Measurements from ENCODE around the gene PRPF19. TPM values are rescaled to one million over a fixed set of nuclear protein-coding genes. Genes with fewer than 3 reads are reported as not detected.
A peak's percentile ranks its signal among the peaks of the same experiment; 100 is the strongest.

PRPF19 gene
- total and polyA plus RNA-seq, 2 of the 13 experiments (the other 11 are each of a cell fraction or from before 2014, with no cell fraction given) = 27.4 to 91.1 TPM

DNA sequence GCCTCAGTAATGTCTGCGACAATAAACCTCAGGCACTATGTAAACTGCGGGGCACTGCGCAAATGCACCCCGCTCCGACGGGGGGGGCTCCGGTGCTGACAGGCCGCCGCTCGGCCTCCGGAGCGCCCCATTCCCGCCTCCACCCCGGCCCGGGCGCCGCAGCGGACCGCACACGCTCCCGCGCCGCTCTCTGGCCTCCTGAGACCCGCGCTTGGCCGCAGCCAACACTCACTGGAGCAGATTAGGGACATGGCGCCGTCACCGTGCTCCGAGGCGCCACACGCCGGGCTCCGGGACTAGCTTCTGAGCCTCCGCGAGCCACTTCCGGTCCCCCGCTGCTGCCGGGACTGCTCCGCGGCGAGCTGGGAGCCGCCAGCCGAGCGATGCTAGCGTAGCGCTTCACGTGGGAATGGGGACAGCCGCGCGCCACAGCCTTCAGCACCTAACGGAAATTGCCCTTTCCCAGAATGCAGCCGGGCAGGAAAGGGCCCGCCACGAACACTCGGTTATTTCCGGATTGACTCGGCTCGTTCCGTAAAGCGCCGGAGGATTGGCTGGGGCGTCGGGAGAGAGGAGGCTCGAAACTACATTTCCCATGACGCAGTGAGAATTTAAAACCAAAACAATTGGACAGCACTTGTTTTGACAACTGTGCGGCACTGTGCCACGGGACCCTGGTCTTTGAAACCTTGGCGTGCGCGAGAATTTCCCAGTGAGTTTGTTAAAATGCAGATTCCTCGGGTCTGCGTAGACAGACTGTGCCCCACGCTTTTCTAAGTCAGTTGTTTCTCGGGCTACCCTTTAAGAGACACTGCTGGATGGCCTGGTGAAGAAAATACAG lies at the start of gene PRPF19 (continued):
- no peak for TF ChIP-seq ATM (IDR thresholded peaks at IDR 0.05; ENCODE audit: borderline replicate concordance)
- TF ChIP-seq ZNF7 (CRISPR knock-in tag; IDR thresholded peaks at IDR 0.05) = no peak
- no peak for TF ChIP-seq ZNF33A (CRISPR knock-in tag; IDR thresholded peaks at IDR 0.05; ENCODE audit: borderline replicate concordance)
- peak; percentile 62; the same call in 1 of the 2 replicates for TF ChIP-seq ELF4 (CRISPR knock-in tag; IDR thresholded peaks at IDR 0.05; ENCODE audit: borderline replicate concordance)
- no peak for TF ChIP-seq ZFP37 (CRISPR knock-in tag; IDR thresholded peaks at IDR 0.05; ENCODE audit: borderline replicate concordance)
- no peak for TF ChIP-seq MIER3 (CRISPR knock-in tag; IDR thresholded peaks at IDR 0.05; ENCODE audit: borderline replicate concordance)
- no peak for TF ChIP-seq SMARCC2 (IDR thresholded peaks at IDR 0.05)
- no peak for TF ChIP-seq CREB3 (CRISPR knock-in tag; IDR thresholded peaks at IDR 0.05)
- TF ChIP-seq POGZ (CRISPR knock-in tag; IDR thresholded peaks at IDR 0.05) = no peak
- TF ChIP-seq TFAP4 (IDR thresholded peaks at IDR 0.05; ENCODE audit: borderline replicate concordance, low read depth) = peak; percentile 58; the same call in 1 of the 2 replicates
- no peak for TF ChIP-seq ZNF207 (IDR thresholded peaks at IDR 0.05; ENCODE audit: borderline replicate concordance)
- TF ChIP-seq ZNF709 (CRISPR knock-in tag; IDR thresholded peaks at IDR 0.05) = 0 out of 2 replicates have a peak, but pooled peaks have one; percentile 53
- peak; percentile 89; the same call in 1 of the 2 replicates for TF ChIP-seq DR1 (CRISPR knock-in tag; IDR thresholded peaks at IDR 0.05)
- TF ChIP-seq, protein P1, sequence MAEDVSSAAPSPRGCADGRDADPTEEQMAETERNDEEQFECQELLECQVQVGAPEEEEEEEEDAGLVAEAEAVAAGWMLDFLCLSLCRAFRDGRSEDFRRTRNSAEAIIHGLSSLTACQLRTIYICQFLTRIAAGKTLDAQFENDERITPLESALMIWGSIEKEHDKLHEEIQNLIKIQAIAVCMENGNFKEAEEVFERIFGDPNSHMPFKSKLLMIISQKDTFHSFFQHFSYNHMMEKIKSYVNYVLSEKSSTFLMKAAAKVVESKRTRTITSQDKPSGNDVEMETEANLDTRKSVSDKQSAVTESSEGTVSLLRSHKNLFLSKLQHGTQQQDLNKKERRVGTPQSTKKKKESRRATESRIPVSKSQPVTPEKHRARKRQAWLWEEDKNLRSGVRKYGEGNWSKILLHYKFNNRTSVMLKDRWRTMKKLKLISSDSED (CRISPR knock-in tag; IDR thresholded peaks at IDR 0.05) = no peak
- no peak; the same call in 1 of the 2 replicates for TF ChIP-seq FOSL2 (CRISPR knock-in tag; IDR thresholded peaks at IDR 0.05)
- TF ChIP-seq ZKSCAN5 (CRISPR knock-in tag; IDR thresholded peaks at IDR 0.05) = no peak
- TF ChIP-seq, protein P2, sequence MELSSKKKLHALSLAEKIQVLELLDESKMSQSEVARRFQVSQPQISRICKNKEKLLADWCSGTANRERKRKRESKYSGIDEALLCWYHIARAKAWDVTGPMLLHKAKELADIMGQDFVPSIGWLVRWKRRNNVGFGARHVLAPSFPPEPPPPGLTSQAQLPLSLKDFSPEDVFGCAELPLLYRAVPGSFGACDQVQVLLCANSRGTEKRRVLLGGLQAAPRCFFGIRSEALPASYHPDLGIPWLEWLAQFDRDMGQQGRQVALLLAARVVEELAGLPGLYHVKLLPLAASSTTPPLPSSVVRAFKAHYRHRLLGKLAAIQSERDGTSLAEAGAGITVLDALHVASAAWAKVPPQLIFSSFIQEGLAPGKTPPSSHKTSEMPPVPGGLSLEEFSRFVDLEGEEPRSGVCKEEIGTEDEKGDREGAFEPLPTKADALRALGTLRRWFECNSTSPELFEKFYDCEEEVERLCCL (CRISPR knock-in tag; IDR thresholded peaks at IDR 0.05; ENCODE audit: borderline replicate concordance) = no peak
- no peak for TF ChIP-seq KAT2B (IDR thresholded peaks at IDR 0.05; ENCODE audit: borderline replicate concordance, low read depth, low read length)
- TF ChIP-seq ZNF564 (CRISPR knock-in tag; IDR thresholded peaks at IDR 0.05) = peak; percentile 82
- TF ChIP-seq, protein P3, sequence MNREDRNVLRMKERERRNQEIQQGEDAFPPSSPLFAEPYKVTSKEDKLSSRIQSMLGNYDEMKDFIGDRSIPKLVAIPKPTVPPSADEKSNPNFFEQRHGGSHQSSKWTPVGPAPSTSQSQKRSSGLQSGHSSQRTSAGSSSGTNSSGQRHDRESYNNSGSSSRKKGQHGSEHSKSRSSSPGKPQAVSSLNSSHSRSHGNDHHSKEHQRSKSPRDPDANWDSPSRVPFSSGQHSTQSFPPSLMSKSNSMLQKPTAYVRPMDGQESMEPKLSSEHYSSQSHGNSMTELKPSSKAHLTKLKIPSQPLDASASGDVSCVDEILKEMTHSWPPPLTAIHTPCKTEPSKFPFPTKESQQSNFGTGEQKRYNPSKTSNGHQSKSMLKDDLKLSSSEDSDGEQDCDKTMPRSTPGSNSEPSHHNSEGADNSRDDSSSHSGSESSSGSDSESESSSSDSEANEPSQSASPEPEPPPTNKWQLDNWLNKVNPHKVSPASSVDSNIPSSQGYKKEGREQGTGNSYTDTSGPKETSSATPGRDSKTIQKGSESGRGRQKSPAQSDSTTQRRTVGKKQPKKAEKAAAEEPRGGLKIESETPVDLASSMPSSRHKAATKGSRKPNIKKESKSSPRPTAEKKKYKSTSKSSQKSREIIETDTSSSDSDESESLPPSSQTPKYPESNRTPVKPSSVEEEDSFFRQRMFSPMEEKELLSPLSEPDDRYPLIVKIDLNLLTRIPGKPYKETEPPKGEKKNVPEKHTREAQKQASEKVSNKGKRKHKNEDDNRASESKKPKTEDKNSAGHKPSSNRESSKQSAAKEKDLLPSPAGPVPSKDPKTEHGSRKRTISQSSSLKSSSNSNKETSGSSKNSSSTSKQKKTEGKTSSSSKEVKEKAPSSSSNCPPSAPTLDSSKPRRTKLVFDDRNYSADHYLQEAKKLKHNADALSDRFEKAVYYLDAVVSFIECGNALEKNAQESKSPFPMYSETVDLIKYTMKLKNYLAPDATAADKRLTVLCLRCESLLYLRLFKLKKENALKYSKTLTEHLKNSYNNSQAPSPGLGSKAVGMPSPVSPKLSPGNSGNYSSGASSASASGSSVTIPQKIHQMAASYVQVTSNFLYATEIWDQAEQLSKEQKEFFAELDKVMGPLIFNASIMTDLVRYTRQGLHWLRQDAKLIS (CRISPR knock-in tag; IDR thresholded peaks at IDR 0.05) = no peak
- no peak for TF ChIP-seq ZKSCAN1 (IDR thresholded peaks at IDR 0.05; ENCODE audit: low read length)
- TF ChIP-seq SPEN (CRISPR knock-in tag; IDR thresholded peaks at IDR 0.05; ENCODE audit: low read depth) = peak; percentile 93

All from HepG2 (cell line).